ENCODE measurements around the gene ATG9B.

ATG9B gene

DNA sequence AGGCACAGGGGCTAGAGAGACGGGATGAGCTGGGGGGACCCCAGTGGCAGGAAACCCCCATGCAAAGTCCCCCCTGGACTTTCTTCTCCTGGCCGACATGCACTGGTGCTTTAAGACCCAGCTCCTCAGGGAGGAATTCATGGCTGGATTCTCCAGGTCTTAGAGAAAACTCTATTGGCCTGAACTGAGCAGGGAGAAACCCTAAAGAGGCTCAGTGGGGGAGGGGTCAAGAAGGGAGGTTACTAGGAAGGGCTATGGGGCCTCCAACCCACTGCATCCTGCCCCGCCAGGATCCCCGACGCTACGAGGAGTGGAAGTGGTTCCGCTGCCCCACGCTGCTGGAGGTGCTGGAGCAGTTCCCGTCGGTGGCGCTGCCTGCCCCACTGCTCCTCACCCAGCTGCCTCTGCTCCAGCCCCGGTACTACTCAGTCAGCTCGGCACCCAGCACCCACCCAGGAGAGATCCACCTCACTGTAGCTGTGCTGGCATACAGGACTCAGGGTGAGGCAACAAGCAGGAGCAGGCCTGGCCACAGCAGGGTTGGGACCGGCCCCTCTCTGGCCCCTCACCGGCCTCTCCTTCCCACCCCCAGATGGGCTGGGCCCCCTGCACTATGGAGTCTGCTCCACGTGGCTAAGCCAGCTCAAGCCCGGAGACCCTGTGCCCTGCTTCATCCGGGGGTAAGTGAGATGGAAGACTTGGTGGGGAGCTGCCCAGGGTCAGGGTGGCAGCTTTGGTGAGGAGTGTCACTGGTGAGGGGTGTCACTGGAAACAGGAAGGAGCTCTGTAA lies 13.8 kb downstream of the ATG9B start (continued):
- TF ChIP-seq BACH2 (CRISPR knock-in tag; IDR thresholded peaks at IDR 0.05; ENCODE audit: borderline replicate concordance) (no peak), ARNTL (CRISPR knock-in tag; IDR thresholded peaks at IDR 0.05; ENCODE audit: borderline replicate concordance, low read depth) (no peak), SNAI2 (CRISPR knock-in tag; IDR thresholded peaks at IDR 0.05) (no peak), OSR1 (CRISPR knock-in tag; IDR thresholded peaks at IDR 0.05) (no peak), GLIS3 (CRISPR knock-in tag; IDR thresholded peaks at IDR 0.05) (no peak), ESRRG (CRISPR knock-in tag; IDR thresholded peaks at IDR 0.05) (no peak), ZFP30 (CRISPR knock-in tag; IDR thresholded peaks at IDR 0.05) (no peak), PPARA (CRISPR knock-in tag; IDR thresholded peaks at IDR 0.05; ENCODE audit: borderline replicate concordance) (no peak)
- TF ChIP-seq, protein P1, sequence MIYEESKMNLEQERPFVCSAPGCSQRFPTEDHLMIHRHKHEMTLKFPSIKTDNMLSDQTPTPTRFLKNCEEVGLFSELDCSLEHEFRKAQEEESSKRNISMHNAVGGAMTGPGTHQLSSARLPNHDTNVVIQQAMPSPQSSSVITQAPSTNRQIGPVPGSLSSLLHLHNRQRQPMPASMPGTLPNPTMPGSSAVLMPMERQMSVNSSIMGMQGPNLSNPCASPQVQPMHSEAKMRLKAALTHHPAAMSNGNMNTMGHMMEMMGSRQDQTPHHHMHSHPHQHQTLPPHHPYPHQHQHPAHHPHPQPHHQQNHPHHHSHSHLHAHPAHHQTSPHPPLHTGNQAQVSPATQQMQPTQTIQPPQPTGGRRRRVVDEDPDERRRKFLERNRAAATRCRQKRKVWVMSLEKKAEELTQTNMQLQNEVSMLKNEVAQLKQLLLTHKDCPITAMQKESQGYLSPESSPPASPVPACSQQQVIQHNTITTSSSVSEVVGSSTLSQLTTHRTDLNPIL (CRISPR knock-in tag; IDR thresholded peaks at IDR 0.05; ENCODE audit: low read depth): no peak

- no peak for ATAC-seq
- TF ChIP-seq, protein P2, sequence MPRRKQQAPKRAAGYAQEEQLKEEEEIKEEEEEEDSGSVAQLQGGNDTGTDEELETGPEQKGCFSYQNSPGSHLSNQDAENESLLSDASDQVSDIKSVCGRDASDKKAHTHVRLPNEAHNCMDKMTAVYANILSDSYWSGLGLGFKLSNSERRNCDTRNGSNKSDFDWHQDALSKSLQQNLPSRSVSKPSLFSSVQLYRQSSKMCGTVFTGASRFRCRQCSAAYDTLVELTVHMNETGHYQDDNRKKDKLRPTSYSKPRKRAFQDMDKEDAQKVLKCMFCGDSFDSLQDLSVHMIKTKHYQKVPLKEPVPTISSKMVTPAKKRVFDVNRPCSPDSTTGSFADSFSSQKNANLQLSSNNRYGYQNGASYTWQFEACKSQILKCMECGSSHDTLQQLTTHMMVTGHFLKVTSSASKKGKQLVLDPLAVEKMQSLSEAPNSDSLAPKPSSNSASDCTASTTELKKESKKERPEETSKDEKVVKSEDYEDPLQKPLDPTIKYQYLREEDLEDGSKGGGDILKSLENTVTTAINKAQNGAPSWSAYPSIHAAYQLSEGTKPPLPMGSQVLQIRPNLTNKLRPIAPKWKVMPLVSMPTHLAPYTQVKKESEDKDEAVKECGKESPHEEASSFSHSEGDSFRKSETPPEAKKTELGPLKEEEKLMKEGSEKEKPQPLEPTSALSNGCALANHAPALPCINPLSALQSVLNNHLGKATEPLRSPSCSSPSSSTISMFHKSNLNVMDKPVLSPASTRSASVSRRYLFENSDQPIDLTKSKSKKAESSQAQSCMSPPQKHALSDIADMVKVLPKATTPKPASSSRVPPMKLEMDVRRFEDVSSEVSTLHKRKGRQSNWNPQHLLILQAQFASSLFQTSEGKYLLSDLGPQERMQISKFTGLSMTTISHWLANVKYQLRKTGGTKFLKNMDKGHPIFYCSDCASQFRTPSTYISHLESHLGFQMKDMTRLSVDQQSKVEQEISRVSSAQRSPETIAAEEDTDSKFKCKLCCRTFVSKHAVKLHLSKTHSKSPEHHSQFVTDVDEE (CRISPR knock-in tag; IDR thresholded peaks at IDR 0.05): no peak
- TF ChIP-seq ZNF70 (CRISPR knock-in tag; IDR thresholded peaks at IDR 0.05) (no peak), OSR1 (CRISPR knock-in tag; IDR thresholded peaks at IDR 0.05) (no peak), ZC3H10 (CRISPR knock-in tag; IDR thresholded peaks at IDR 0.05) (no peak), ZFP3 (CRISPR knock-in tag; IDR thresholded peaks at IDR 0.05) (no peak)
Measured at GRCh38 chr7:151010037-151010306, 14.3 kb downstream of the ATG9B start.

DNA sequence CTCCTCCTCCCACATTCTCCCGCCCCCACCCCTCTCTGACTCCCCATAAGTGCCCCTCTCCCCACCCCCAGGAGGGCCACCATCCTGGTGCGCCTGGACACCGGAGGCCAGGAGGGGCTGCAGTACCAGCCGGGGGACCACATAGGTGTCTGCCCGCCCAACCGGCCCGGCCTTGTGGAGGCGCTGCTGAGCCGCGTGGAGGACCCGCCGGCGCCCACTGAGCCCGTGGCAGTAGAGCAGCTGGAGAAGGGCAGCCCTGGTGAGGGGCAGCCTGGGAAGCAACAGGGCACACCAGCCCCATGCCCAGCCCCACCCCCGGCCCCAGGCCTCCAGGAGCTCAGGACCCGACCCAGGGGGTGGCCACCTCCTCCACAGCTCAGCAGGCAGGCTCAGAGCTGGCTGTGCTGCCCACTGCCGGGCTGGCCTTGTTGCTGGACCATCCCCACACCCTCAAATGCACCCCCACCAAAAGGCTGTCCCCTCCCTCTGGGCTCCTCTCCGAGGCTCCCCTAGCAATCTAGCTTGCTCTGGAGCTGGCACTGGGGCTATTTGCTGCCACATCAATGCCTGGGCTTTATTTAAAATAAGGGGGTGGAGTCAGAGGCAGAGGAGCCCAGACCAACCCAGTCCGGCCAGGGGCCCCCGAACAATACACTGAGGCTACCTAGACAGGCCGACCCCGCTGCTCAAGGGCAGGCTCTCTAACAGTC lies 14.8 kb downstream of the ATG9B start:
- TF ChIP-seq ZNF70 (CRISPR knock-in tag; IDR thresholded peaks at IDR 0.05): no peak
- TF ChIP-seq SNAI2 (CRISPR knock-in tag; IDR thresholded peaks at IDR 0.05): no peak
- TF ChIP-seq PATZ1 (CRISPR knock-in tag; IDR thresholded peaks at IDR 0.05; ENCODE audit: borderline replicate concordance): no peak
- no peak for TF ChIP-seq TCF4 (CRISPR knock-in tag; IDR thresholded peaks at IDR 0.05; ENCODE audit: borderline replicate concordance)
- TF ChIP-seq, protein P1 (CRISPR knock-in tag; IDR thresholded peaks at IDR 0.05; ENCODE audit: low read depth): no peak
- TF ChIP-seq ZNF565 (CRISPR knock-in tag; conservative IDR thresholded peaks at IDR 0.05; ENCODE audit: low read depth): no peak
- no peak for TF ChIP-seq ARNTL (CRISPR knock-in tag; IDR thresholded peaks at IDR 0.05; ENCODE audit: borderline replicate concordance, low read depth)
- TF ChIP-seq, protein P3, sequence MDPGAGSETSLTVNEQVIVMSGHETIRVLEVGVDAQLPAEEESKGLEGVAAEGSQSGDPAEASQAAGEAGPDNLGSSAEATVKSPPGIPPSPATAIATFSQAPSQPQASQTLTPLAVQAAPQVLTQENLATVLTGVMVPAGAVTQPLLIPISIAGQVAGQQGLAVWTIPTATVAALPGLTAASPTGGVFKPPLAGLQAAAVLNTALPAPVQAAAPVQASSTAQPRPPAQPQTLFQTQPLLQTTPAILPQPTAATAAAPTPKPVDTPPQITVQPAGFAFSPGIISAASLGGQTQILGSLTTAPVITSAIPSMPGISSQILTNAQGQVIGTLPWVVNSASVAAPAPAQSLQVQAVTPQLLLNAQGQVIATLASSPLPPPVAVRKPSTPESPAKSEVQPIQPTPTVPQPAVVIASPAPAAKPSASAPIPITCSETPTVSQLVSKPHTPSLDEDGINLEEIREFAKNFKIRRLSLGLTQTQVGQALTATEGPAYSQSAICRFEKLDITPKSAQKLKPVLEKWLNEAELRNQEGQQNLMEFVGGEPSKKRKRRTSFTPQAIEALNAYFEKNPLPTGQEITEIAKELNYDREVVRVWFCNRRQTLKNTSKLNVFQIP (CRISPR knock-in tag; IDR thresholded peaks at IDR 0.05; ENCODE audit: borderline replicate concordance, low read depth): no peak
- TF ChIP-seq ZFP30 (CRISPR knock-in tag; IDR thresholded peaks at IDR 0.05): no peak
- TF ChIP-seq ZNF8 (CRISPR knock-in tag; IDR thresholded peaks at IDR 0.05): no peak
- TF ChIP-seq GLIS3 (CRISPR knock-in tag; IDR thresholded peaks at IDR 0.05): no peak
- TF ChIP-seq OSR1 (CRISPR knock-in tag; IDR thresholded peaks at IDR 0.05): no peak
- no peak for ATAC-seq

Data from SK-N-SH treated with all-trans-retinoic acid at 6 μM for 48 hours (cell line).